ENCODE measurements around the gene CFAP221. TPM values are rescaled to one million over a fixed set of nuclear protein-coding genes. Genes with fewer than 3 reads are reported as not detected.

Gene CFAP221
- total RNA-seq: under 1 TPM in 1 of 4 donors, not detected in 3; 0.38 TPM

- TF ChIP-seq POLR2A (IDR thresholded peaks at IDR 0.05): no peak
- TF ChIP-seq CTCF (IDR thresholded peaks at IDR 0.05): no peak
- H3K4me3 ChIP-seq: peak within 1 kb of the TSS; percentile 34 to 63 (median 48)
- peaks cover 0 to 74% (median 1%) of the 10 kb centered on the region in 4 donors for H3K27me3 ChIP-seq
- 10 to 11% methylated on average over 27 to 38 of the region's 89 CpGs for WGBS, 2 donors
- peak within 1 kb of the TSS in 1 of 4 donors; percentile 9 for H3K27ac ChIP-seq
- H3K4me1 ChIP-seq: peaks cover 3 to 15% (median 4%) of the 10 kb centered on the region in 3 donors
- intact Hi-C loops (cut with DNase I): no loop called here
- no peaks in the 10 kb centered on the region for H3K9me3 ChIP-seq
- H3K36me3 ChIP-seq: no peaks in the 10 kb centered on the region
- no peak for DNase-seq
Observed at GRCh38 chr2:119544075-119544938, at the start of gene CFAP221. Gene CFAP221, plus strand, starts transcription at chr2:119544449. Its CDS starts 1,683 bp downstream, at chr2:119546132.

GRCh38 chr2:119495948-119496347, 48.3 kb upstream of the CFAP221 start:
- peaks cover 0 to 7% (median 6%) of the 10 kb centered on the region in 3 donors for H3K9me3 ChIP-seq
- no peaks in the 10 kb centered on the region for H3K36me3 ChIP-seq
- 77 to 94% methylated on average over 2 of the region's 2 CpGs for WGBS, 2 donors
- intact Hi-C loops (cut with DNase I): no loop called here
- DNase-seq: no peak
- H3K27me3 ChIP-seq: peaks cover 0 to 35% (median 0%) of the 10 kb centered on the region in 4 donors
- H3K27ac ChIP-seq: no peak overlapping the region
- H3K4me1 ChIP-seq: peaks cover 0 to 15% (median 0%) of the 10 kb centered on the region in 3 donors
- no peak for TF ChIP-seq POLR2A (IDR thresholded peaks at IDR 0.05)
- H3K4me3 ChIP-seq: no peak overlapping the region

GRCh38 chr2:119496682-119497081, 47.6 kb upstream of the CFAP221 start:
- 76 to 79% methylated on average over 4 of the region's 4 CpGs for WGBS, 2 donors
- peaks cover 0 to 35% (median 0%) of the 10 kb centered on the region in 4 donors for H3K27me3 ChIP-seq
- intact Hi-C loops (cut with DNase I): no loop called here
- H3K4me1 ChIP-seq: peaks cover 0 to 9% (median 0%) of the 10 kb centered on the region in 3 donors
- TF ChIP-seq CTCF (IDR thresholded peaks at IDR 0.05) (no peak), POLR2A (IDR thresholded peaks at IDR 0.05) (no peak)
- peaks cover 0 to 7% (median 6%) of the 10 kb centered on the region in 3 donors for H3K9me3 ChIP-seq
- DNase-seq: no peak
- H3K36me3 ChIP-seq: no peaks in the 10 kb centered on the region
- H3K27ac ChIP-seq: no peak overlapping the region
- H3K4me3 ChIP-seq: no peak overlapping the region

GRCh38 chr2:119508756-119509155, 35.5 kb upstream of the CFAP221 start:
- 64 to 69% methylated on average over 4 to 6 of the region's 6 CpGs for WGBS, 2 donors
- H3K9me3 ChIP-seq: peaks cover 0 to 5% (median 0%) of the 10 kb centered on the region in 3 donors
- no peaks in the 10 kb centered on the region for H3K36me3 ChIP-seq
- no peak for DNase-seq
- TF ChIP-seq CTCF (IDR thresholded peaks at IDR 0.05) (no peak), POLR2A (IDR thresholded peaks at IDR 0.05) (no peak)
- no peak overlapping the region for H3K27ac ChIP-seq
- no peaks in the 10 kb centered on the region for H3K4me1 ChIP-seq
- H3K4me3 ChIP-seq: no peak overlapping the region
- intact Hi-C loops (cut with DNase I): no loop called here
- H3K27me3 ChIP-seq: peaks cover 0 to 5% (median 0%) of the 10 kb centered on the region in 4 donors

- intact Hi-C loops (cut with DNase I): no loop called here
- TF ChIP-seq CTCF (IDR thresholded peaks at IDR 0.05): no peak
- no peak for TF ChIP-seq POLR2A (IDR thresholded peaks at IDR 0.05)
- 76 to 78% methylated on average over 3 of the region's 3 CpGs for WGBS, 2 donors
Observed at GRCh38 chr2:119511989-119512388, 32.3 kb upstream of the CFAP221 start.

More at GRCh38 chr2:119511989-119512388, 32.3 kb upstream of the CFAP221 start:
- H3K36me3 ChIP-seq: no peaks in the 10 kb centered on the region
- peaks cover 0 to 24% (median 0%) of the 10 kb centered on the region in 4 donors for H3K27me3 ChIP-seq
- H3K4me3 ChIP-seq: no peak overlapping the region
- no peak for DNase-seq
- H3K4me1 ChIP-seq: no peaks in the 10 kb centered on the region
- H3K9me3 ChIP-seq: no peaks in the 10 kb centered on the region
- H3K27ac ChIP-seq: no peak overlapping the region
